GM23248 (cell line): ENCODE data around the gene ITGA4. TPM values are rescaled to one million over a fixed set of nuclear protein-coding genes. Genes with fewer than 3 reads are reported as not detected.

ENCODE experiments used
- DNase-seq: peaks from one replicate; pipeline ENCODE4 v3.0.0-alpha.2; 2015
- H2AFZ ChIP-seq: fragments of 200-600 bp; sonication (generic); 2 replicates; pipeline ENCODE4 v1.6.1; 2016; ENCODE audit warnings: antibody characterized with exemption
- H3F3A ChIP-seq: fragments of 200-600 bp; sonication (generic); 2 replicates; pipeline ENCODE4 v1.6.1; 2016; ENCODE audit warnings: mild to moderate bottlenecking, antibody characterized with exemption, mixed run types; ENCODE audit not compliant: insufficient read depth
- H3K27ac ChIP-seq: fragments of 200-600 bp; sonication (generic); 2 replicates; pipeline ENCODE4 v1.5.1; 2016; ENCODE audit warnings: mild to moderate bottlenecking
- H3K27me3 ChIP-seq: fragments of 200-600 bp; sonication (generic); replicated peaks from 2 replicates; pipeline ENCODE4 v1.6.1; 2016; ENCODE audit warnings: mild to moderate bottlenecking; ENCODE audit not compliant: insufficient read depth
- H3K36me3 ChIP-seq: fragments of 200-600 bp; sonication (generic); 2 replicates; pipeline ENCODE4 v1.6.1; 2016; ENCODE audit warnings: low read depth, mild to moderate bottlenecking
- H3K4me1 ChIP-seq: fragments of 200-600 bp; sonication (generic); 2 replicates; pipeline ENCODE4 v1.6.1; 2016; ENCODE audit warnings: mild to moderate bottlenecking; ENCODE audit not compliant: insufficient read depth
- H3K4me2 ChIP-seq: fragments of 200-600 bp; sonication (generic); one replicate; pipeline ENCODE4 v1.6.1; 2016; ENCODE audit warnings: mild to moderate bottlenecking; ENCODE audit not compliant: unreplicated experiment
- H3K4me3 ChIP-seq: fragments of 200-600 bp; sonication (generic); 2 replicates; pipeline ENCODE4 v1.5.1; 2016; ENCODE audit warnings: mild to moderate bottlenecking
- H3K79me2 ChIP-seq: fragments of 200-600 bp; sonication (generic); 2 replicates; pipeline ENCODE4 v1.6.1; 2016; ENCODE audit warnings: mild to moderate bottlenecking; ENCODE audit not compliant: insufficient read depth
- H3K9ac ChIP-seq: fragments of 200-600 bp; sonication (generic); 2 replicates; pipeline ENCODE4 v1.6.1; 2016; ENCODE audit warnings: mild to moderate bottlenecking
- H3K9me2 ChIP-seq: fragments of 200-600 bp; sonication (generic); 2 replicates; pipeline ENCODE4 v1.6.1; 2016; ENCODE audit warnings: mixed run types, mild to moderate bottlenecking, moderate library complexity; ENCODE audit not compliant: insufficient read depth
- H3K9me3 ChIP-seq: fragments of 200-600 bp; sonication (generic); one replicate; pipeline ENCODE4 v1.6.1; 2017; ENCODE audit warnings: low read depth
- H4K20me1 ChIP-seq: fragments of 200-600 bp; sonication (generic); 2 replicates; pipeline ENCODE4 v1.6.0; 2016; ENCODE audit not compliant: insufficient read depth
- EZH2 ChIP-seq: fragments of 200-600 bp; sonication (generic); IDR thresholded peaks from 2 replicates; pipeline ENCODE4 v1.6.1; 2018; ENCODE audit warnings: antibody characterized with exemption, mild to moderate bottlenecking; ENCODE audit not compliant: insufficient read depth, poor library complexity, severe bottlenecking
- EZH2phosphoT487 ChIP-seq: fragments of 200-600 bp; sonication (generic); IDR thresholded peaks from 2 replicates; pipeline ENCODE4 v1.6.1; 2018; ENCODE audit warnings: antibody characterized with exemption, moderate library complexity, mild to moderate bottlenecking, low read depth; ENCODE audit not compliant: insufficient read depth
- WGBS, 2 experiments: methylation state at CpG; one replicate each; pipeline ENCODE4 v1.1.6; 2015 to 2017; ENCODE audit warnings: low lambda C conversion rate in 2 of 2, low coverage in 1 of 2; ENCODE audit errors: missing lambda C conversion rate in 2 of 2; 5-methylcytosine and 5-hydroxymethylcytosine counted together
- in situ Hi-C: fragments of 300-500 bp; cut with MboI; formaldehyde crosslinking; loops from 2 replicates; pipeline ENCODE4 v1.15.0; 2020
- polyA plus RNA-seq: library from polyadenylated mRNA; unstranded; fragments of >200 nt; fragmentation: Nextera tagmentation; extraction: Ambion mirVana; gene quantifications from 2 replicates; pipeline ENCODE4 v1.2.1, GENCODE V29; 2016
- total RNA-seq: library from RNA; depleted of rRNA; stranded (reverse); fragments of >200 nt; shearing (Covaris generic); gene quantifications from 2 replicates; pipeline ENCODE4 v1.2.3, GENCODE V29; 2014

Gene ITGA4
- total and polyA plus RNA-seq, 2 experiments from 2014 or later, result 26.3 to 33.3 TPM

DNA sequence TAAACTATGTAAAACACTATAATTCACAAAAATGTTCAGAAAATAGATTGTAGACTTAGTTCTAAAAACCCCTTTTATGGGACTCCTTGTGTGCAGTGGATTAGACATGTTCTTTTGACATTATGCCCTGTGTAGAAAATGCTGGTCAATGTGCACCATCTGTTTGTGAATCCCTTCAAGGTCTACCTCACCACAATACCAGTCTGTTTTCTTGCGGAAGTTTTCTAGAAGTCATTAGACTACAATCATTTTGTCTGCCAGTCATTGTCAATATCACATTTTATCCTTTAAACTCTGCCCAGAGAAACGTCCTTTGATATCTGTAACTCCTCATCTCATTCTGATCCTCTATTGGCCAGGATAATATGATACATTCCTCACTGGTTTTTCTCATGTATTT, 7.8 kb downstream of the ITGA4 start:
- no peaks in the 10 kb centered on the region for H3K27me3 ChIP-seq
- no peak overlapping the region for H3K9ac ChIP-seq
- H3K27ac ChIP-seq, result no peak overlapping the region
- no peak overlapping the region for H3K4me3 ChIP-seq
- peaks cover 25% of the 10 kb centered on the region for H3K4me1 ChIP-seq
- H3F3A ChIP-seq, result peaks cover 23% of the 10 kb centered on the region
- no peak overlapping the region for H3K4me2 ChIP-seq
- no peaks in the 10 kb centered on the region for H4K20me1 ChIP-seq
- H3K36me3 ChIP-seq, result no peaks in the 10 kb centered on the region
- peaks cover 24% of the 10 kb centered on the region; the same call in 1 of the 2 replicates for H3K79me2 ChIP-seq
- no peaks in the 10 kb centered on the region for H3K9me3 ChIP-seq
- 76 to 78% methylated on average over 2 of the region's 2 CpGs for WGBS, 2 experiments
- in situ Hi-C loops, result no loop called here
- H3K9me2 ChIP-seq, result no peaks in the 10 kb centered on the region
- TF ChIP-seq EZH2phosphoT487 (no peak), EZH2 (no peak)
- DNase-seq, result no peak
- no peak overlapping the region for H2AFZ ChIP-seq

- Histone ChIP-seq H3K4me2 (peak overlapping the region; percentile 15), H3K27ac (peak overlapping the region; percentile 50), H3F3A (peaks cover 20% of the 10 kb centered on the region), H3K4me3 (no peak overlapping the region; the same call in 1 of the 2 replicates), H3K9me2 (no peaks in the 10 kb centered on the region), H3K9me3 (no peaks in the 10 kb centered on the region), H3K9ac (peak overlapping the region; percentile 3; the same call in 1 of the 2 replicates), H2AFZ (no peak overlapping the region), H3K27me3 (no peaks in the 10 kb centered on the region), H3K36me3 (no peaks in the 10 kb centered on the region), H3K4me1 (peaks cover 23% of the 10 kb centered on the region), H4K20me1 (no peaks in the 10 kb centered on the region), H3K79me2 (peaks cover 24% of the 10 kb centered on the region; the same call in 1 of the 2 replicates)
- DNase-seq, result peak; percentile 86
- in situ Hi-C loops, result no loop called here
- TF ChIP-seq EZH2phosphoT487 (no peak), EZH2 (no peak)
- 3 to 5% methylated on average over 3 of the region's 3 CpGs for WGBS, 2 experiments
Measured at GRCh38 chr2:181465676-181466375, 8.6 kb downstream of the ITGA4 start.

- Histone ChIP-seq H3K27ac (peak overlapping the region; percentile 50), H3K4me1 (peaks cover 23% of the 10 kb centered on the region), H3K27me3 (no peaks in the 10 kb centered on the region), H4K20me1 (no peaks in the 10 kb centered on the region), H3K79me2 (peaks cover 24% of the 10 kb centered on the region; the same call in 1 of the 2 replicates), H3K9me2 (no peaks in the 10 kb centered on the region), H2AFZ (no peak overlapping the region), H3F3A (peaks cover 20% of the 10 kb centered on the region), H3K9ac (0 out of 2 replicates have a peak overlapping the region, but pooled peaks have one; percentile 3), H3K4me2 (peak overlapping the region; percentile 15), H3K9me3 (no peaks in the 10 kb centered on the region), H3K4me3 (no peak overlapping the region), H3K36me3 (no peaks in the 10 kb centered on the region)
- in situ Hi-C loops, result no loop called here
- TF ChIP-seq EZH2phosphoT487, result no peak
- TF ChIP-seq EZH2, result no peak
- DNase-seq, result peak; percentile 72
- WGBS, 2 experiments, result 69 to 72% methylated on average over 4 of the region's 4 CpGs
Measured at GRCh38 chr2:181466661-181467576, 9.7 kb downstream of the ITGA4 start.

- Histone ChIP-seq H3K27me3 (no peaks in the 10 kb centered on the region), H4K20me1 (no peaks in the 10 kb centered on the region), H3K9me2 (no peaks in the 10 kb centered on the region), H2AFZ (no peak overlapping the region), H3K36me3 (no peaks in the 10 kb centered on the region), H3K4me2 (no peak overlapping the region), H3K4me3 (no peak overlapping the region), H3K9ac (no peak overlapping the region), H3K9me3 (no peaks in the 10 kb centered on the region), H3K27ac (no peak overlapping the region), H3K4me1 (peaks cover 23% of the 10 kb centered on the region), H3K79me2 (peaks cover 27% of the 10 kb centered on the region; the same call in 1 of the 2 replicates), H3F3A (peaks cover 20% of the 10 kb centered on the region)
- peak; percentile 8 for DNase-seq
- WGBS, 2 experiments, result 94 to 96% methylated on average over 3 of the region's 3 CpGs
- TF ChIP-seq EZH2phosphoT487 (no peak), EZH2 (no peak)
- in situ Hi-C loops, result no loop called here
Measured at GRCh38 chr2:181467966-181468707, 11.0 kb downstream of the ITGA4 start.
